Neutrophil (primary cell): Measurements from ENCODE around the gene PSAPL1.

Experiments
- H3K27ac ChIP-seq: fragments of 200-600 bp; sonication (generic); 2 replicates; pipeline ENCODE4 v1.5.1; 2016; ENCODE audit warnings: mild to moderate bottlenecking, moderate library complexity
- H3K27me3 ChIP-seq: fragments of 200-600 bp; sonication (generic); 2 replicates; pipeline ENCODE4 v1.6.0; 2016; ENCODE audit warnings: mild to moderate bottlenecking
- H3K36me3 ChIP-seq: fragments of 200-600 bp; sonication (generic); 2 replicates; pipeline ENCODE4 v1.5.1; 2017
- H3K4me1 ChIP-seq, 2 experiments: fragments of 200-600 bp in 1 of 2; sonication (generic) in 1 of 2; 1 replicate in 1 of 2; 2 replicates in 1 of 2; pipeline versions ENCODE4 v1.5.1 to v1.6.1; 2013 to 2016; ENCODE audit warnings: low read depth in 1 of 2, low read length in 1 of 2, mild to moderate bottlenecking in 1 of 2, moderate library complexity in 1 of 2; ENCODE audit not compliant: control insufficient read depth in 1 of 2, insufficient read depth in 1 of 2
- H3K4me3 ChIP-seq, 2 experiments: fragments of 200-600 bp in 1 of 2; sonication (generic) in 1 of 2; 1 replicate in 1 of 2; 2 replicates in 1 of 2; pipeline ENCODE4 v1.5.1; 2013 to 2016; ENCODE audit warnings: low read depth in 1 of 2, low read length in 1 of 2, mild to moderate bottlenecking in 1 of 2, moderate library complexity in 1 of 2
- H3K9me3 ChIP-seq: fragments of 200-600 bp; sonication (generic); 2 replicates; pipeline ENCODE4 v1.5.1; 2016
- TF ChIP-seq, protein P1 (sequence below): fragments of 200-600 bp; sonication (generic); IDR thresholded peaks from 2 replicates; pipeline ENCODE4 v1.5.1; 2016; ENCODE audit warnings: antibody characterized with exemption

Gene PSAPL1

DNA sequence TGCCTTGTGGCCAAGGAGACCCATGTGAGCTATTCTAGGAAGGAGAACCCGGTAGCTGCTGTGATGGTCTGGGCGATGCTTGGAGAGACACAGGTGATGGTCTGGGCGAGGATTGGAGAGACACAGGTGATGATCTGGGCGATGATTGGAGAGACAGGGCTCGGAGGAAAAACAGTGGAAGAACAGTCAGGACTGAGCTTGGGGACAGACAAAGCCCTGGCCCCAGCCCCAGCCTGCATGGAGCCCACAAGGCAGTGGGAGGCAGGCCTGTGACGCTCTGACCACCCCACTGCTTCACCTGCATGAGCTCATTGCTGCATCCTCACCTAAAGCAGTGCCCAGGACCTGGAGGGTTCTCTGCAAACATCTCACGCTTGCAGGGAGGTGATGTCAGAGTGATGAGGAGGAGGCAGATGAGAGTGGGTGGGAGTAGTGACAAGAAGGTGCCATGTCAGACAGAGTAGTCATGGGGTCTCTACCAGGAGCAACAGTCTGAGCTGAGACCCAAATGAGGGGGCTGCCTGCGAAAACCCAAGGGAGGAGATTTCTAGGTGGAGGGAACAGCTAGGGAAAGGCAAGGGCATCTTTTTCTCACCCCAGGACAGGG lies 35.9 kb upstream of the PSAPL1 start:
- Histone ChIP-seq H3K27ac (no peak overlapping the region), H3K9me3 (no peaks in the 10 kb centered on the region), H3K36me3 (no peaks in the 10 kb centered on the region), H3K4me3 (no peak overlapping the region), H3K27me3 (peaks cover 25% of the 10 kb centered on the region), H3K4me1 (no peaks in the 10 kb centered on the region)
- TF ChIP-seq, protein P1, sequence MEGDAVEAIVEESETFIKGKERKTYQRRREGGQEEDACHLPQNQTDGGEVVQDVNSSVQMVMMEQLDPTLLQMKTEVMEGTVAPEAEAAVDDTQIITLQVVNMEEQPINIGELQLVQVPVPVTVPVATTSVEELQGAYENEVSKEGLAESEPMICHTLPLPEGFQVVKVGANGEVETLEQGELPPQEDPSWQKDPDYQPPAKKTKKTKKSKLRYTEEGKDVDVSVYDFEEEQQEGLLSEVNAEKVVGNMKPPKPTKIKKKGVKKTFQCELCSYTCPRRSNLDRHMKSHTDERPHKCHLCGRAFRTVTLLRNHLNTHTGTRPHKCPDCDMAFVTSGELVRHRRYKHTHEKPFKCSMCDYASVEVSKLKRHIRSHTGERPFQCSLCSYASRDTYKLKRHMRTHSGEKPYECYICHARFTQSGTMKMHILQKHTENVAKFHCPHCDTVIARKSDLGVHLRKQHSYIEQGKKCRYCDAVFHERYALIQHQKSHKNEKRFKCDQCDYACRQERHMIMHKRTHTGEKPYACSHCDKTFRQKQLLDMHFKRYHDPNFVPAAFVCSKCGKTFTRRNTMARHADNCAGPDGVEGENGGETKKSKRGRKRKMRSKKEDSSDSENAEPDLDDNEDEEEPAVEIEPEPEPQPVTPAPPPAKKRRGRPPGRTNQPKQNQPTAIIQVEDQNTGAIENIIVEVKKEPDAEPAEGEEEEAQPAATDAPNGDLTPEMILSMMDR: no peak

DNA sequence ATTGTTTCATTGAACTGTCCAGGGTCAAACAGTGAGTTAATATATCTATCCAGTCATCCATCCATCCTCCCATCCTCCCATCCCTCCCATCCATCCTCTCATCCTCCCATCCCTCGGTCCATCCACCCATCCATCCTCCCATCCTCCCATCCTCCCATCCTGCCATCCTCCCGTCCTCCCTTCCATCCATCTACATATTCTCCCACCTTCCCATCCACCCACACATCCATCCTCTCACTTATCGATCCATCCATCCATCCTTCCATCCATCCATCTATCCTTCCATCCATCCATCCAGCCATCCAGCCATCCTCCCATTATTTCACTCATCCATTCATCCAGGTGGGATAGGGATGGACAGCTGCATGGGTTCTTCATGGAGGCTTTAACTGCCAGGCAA lies 35.4 kb upstream of the PSAPL1 start:
- H3K4me3 ChIP-seq: no peak overlapping the region
- H3K27ac ChIP-seq: no peak overlapping the region
- H3K4me1 ChIP-seq: no peaks in the 10 kb centered on the region
- H3K9me3 ChIP-seq: no peaks in the 10 kb centered on the region
- no peaks in the 10 kb centered on the region for H3K36me3 ChIP-seq
- TF ChIP-seq, protein P1: no peak
- peaks cover 25% of the 10 kb centered on the region for H3K27me3 ChIP-seq

DNA sequence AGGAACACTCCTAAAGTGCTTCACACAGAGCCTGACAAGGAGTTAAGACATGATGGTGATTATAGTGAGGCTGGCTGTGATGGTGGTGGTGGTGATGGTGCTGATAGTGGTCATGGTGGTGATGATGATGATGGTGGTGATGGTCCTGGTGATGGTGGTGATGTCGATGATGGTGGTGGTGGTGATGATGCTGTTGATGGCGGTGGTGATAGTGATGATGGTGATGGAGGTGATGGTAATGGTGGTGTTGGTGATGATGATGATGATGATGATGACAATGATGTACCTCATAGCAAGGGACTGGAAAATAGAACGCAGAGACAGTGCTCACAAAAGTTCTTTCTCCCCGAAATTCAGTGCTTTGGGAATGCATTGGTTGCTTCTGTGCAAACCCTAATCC lies 34.3 kb upstream of the PSAPL1 start:
- H3K4me1 ChIP-seq: no peaks in the 10 kb centered on the region
- TF ChIP-seq, protein P1: no peak

DNA sequence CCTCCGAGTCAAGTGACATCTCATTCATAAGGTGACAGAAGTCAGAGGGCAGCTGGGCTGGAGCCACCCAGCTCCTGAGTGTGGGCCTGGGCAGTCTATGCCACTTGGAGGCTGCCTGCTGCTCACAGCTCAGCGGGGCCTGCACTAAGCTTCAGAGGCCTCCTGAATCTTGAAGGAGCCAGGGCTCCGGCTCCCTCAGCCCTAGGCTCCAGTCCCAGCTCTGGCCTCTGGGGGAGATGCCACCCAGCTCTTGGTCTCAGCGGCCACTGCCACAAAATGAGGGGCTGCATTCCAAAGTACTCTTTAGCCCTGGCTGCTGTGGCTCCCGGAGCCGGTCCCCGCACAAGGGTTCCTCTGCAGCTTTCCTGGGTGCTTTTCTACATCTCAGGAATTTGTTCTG lies 32.7 kb upstream of the PSAPL1 start:
- Histone ChIP-seq H3K36me3 (no peaks in the 10 kb centered on the region), H3K27ac (no peak overlapping the region), H3K4me3 (no peak overlapping the region), H3K9me3 (no peaks in the 10 kb centered on the region), H3K27me3 (peaks cover 14% of the 10 kb centered on the region), H3K4me1 (no peaks in the 10 kb centered on the region)
- TF ChIP-seq, protein P1: no peak

More for the DNA sequence above, 34.3 kb upstream of the PSAPL1 start:
- H3K27ac ChIP-seq: no peak overlapping the region
- H3K9me3 ChIP-seq: no peaks in the 10 kb centered on the region
- no peaks in the 10 kb centered on the region for H3K36me3 ChIP-seq
- H3K4me3 ChIP-seq: no peak overlapping the region
- peaks cover 25% of the 10 kb centered on the region for H3K27me3 ChIP-seq

DNA sequence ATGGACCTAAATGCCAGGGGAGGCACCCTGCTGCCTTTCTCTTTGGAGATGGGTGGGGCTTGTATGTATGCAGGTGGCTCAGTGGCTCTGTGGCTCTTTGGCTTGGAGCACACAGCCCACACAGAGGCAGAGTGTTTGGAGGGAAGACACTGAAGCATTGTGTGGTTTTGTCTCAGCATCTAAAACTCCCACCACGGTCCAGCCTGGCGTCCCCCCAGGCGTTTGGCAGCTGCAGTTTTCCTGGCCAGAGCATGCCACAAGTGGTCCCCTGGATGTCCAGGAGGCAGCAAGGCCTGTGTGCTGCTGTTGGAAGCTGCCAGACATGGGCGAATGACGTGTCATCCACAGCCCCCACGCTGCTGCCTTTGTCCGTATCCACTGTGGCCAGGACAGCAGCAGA lies 32.2 kb upstream of the PSAPL1 start:
- no peak overlapping the region for H3K4me3 ChIP-seq
- no peak overlapping the region for H3K27ac ChIP-seq
- H3K4me1 ChIP-seq: no peaks in the 10 kb centered on the region
- TF ChIP-seq, protein P1: no peak
- H3K27me3 ChIP-seq: peaks cover 8% of the 10 kb centered on the region
- no peaks in the 10 kb centered on the region for H3K36me3 ChIP-seq
- no peaks in the 10 kb centered on the region for H3K9me3 ChIP-seq
